Smooth muscle cell (in vitro differentiated cells): ENCODE results near the gene CAPN13. TPM values are rescaled to one million over a fixed set of nuclear protein-coding genes. Genes with fewer than 3 reads are reported as not detected.

Experiments used
- DNase-seq: peaks from one replicate; lab custom pipeline; 2025; ENCODE audit not compliant: unreplicated experiment; lab: John Stamatoyannopoulos, UW
- H2AFZ ChIP-seq: fragments of 200-600 bp; sonication (generic); 2 replicates; pipeline ENCODE4 v1.6.0; 2016; ENCODE audit warnings: antibody characterized with exemption, low read depth, mild to moderate bottlenecking
- H3F3A ChIP-seq: fragments of 200-600 bp; sonication (generic); 2 replicates; pipeline ENCODE4 v1.6.0; 2017; ENCODE audit warnings: antibody characterized with exemption, low read depth
- H3K27ac ChIP-seq: fragments of 200-600 bp; sonication (generic); 2 replicates; pipeline ENCODE4 v1.5.1; 2016; ENCODE audit warnings: low read depth, mild to moderate bottlenecking
- H3K27me3 ChIP-seq: fragments of 200-600 bp; sonication (generic); 2 replicates; pipeline ENCODE4 v1.6.1; 2016; ENCODE audit warnings: low read depth, mild to moderate bottlenecking
- H3K36me3 ChIP-seq: fragments of 200-600 bp; sonication (generic); 2 replicates; pipeline ENCODE4 v1.5.1; 2016; ENCODE audit warnings: low read depth
- H3K4me1 ChIP-seq: fragments of 200-600 bp; sonication (generic); 2 replicates; pipeline ENCODE4 v1.5.1; 2016; ENCODE audit warnings: low read depth
- H3K4me2 ChIP-seq: fragments of 200-600 bp; sonication (generic); 2 replicates; pipeline ENCODE4 v1.6.0; 2016; ENCODE audit warnings: mild to moderate bottlenecking
- H3K4me3 ChIP-seq: fragments of 200-600 bp; sonication (generic); 2 replicates; pipeline ENCODE4 v1.5.1; 2016; ENCODE audit warnings: mild to moderate bottlenecking
- H3K79me2 ChIP-seq: fragments of 200-600 bp; sonication (generic); 2 replicates; pipeline ENCODE4 v1.6.0; 2016; ENCODE audit warnings: low read depth, mild to moderate bottlenecking
- H3K9ac ChIP-seq: fragments of 200-600 bp; sonication (generic); 2 replicates; pipeline ENCODE4 v1.6.0; 2016; ENCODE audit warnings: low read depth
- H3K9me3 ChIP-seq: fragments of 200-600 bp; sonication (generic); replicated peaks from 2 replicates; pipeline ENCODE4 v1.5.1; 2016; ENCODE audit warnings: low read depth
- H4K20me1 ChIP-seq: fragments of 200-600 bp; sonication (generic); 2 replicates; pipeline ENCODE4 v1.6.0; 2016; ENCODE audit warnings: low read depth
- WGBS: methylation state at CpG from one replicate; pipeline ENCODE4 v1.1.7; 2016; ENCODE audit warnings: low lambda C conversion rate; 5-methylcytosine and 5-hydroxymethylcytosine counted together
- polyA plus RNA-seq: library from polyadenylated mRNA; unstranded; fragments of >200 nt; fragmentation: Nextera tagmentation; extraction: Ambion mirVana; gene quantifications from 2 replicates; pipeline ENCODE4 v1.2.1, GENCODE V29; 2016
- total RNA-seq: library from RNA; depleted of rRNA; stranded (reverse); fragments of >200 nt; gene quantifications from 2 replicates; pipeline ENCODE4 v1.2.3, GENCODE V29; 2014
- TF ChIP-seq, protein P1 (sequence below): fragments of 200-600 bp; sonication (generic); IDR thresholded peaks from 2 replicates; pipeline ENCODE4 v1.5.1; 2017; ENCODE audit warnings: borderline replicate concordance, mild to moderate bottlenecking, antibody characterized with exemption; ENCODE audit not compliant: insufficient read depth, poor library complexity, severe bottlenecking

Gene CAPN13
- total and polyA plus RNA-seq, 2 experiments from 2014 or later = 0.04 to 0.40 TPM

DNA sequence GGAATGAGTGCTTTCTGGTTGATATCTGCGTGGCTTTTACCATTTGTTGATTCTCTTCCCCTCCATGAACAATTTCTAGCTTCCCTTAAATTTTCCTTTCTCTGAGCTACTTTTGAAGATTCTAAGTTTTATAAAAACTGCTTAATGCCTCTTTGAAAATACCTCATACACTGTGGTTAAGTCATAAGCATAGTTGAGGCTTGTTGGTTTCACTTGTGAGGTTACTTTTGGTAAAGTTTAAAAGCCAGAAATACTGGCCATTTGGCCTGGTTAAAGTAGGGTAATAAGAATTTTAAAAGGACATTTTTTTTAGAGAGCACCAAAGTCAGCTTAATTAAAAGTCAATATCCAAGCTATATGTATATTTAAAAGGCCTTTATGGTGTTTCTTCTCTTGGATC is 21.3 kb upstream of the CAPN13 start:
- no peaks in the 10 kb centered on the region for H3K79me2 ChIP-seq
- TF ChIP-seq, protein P1, sequence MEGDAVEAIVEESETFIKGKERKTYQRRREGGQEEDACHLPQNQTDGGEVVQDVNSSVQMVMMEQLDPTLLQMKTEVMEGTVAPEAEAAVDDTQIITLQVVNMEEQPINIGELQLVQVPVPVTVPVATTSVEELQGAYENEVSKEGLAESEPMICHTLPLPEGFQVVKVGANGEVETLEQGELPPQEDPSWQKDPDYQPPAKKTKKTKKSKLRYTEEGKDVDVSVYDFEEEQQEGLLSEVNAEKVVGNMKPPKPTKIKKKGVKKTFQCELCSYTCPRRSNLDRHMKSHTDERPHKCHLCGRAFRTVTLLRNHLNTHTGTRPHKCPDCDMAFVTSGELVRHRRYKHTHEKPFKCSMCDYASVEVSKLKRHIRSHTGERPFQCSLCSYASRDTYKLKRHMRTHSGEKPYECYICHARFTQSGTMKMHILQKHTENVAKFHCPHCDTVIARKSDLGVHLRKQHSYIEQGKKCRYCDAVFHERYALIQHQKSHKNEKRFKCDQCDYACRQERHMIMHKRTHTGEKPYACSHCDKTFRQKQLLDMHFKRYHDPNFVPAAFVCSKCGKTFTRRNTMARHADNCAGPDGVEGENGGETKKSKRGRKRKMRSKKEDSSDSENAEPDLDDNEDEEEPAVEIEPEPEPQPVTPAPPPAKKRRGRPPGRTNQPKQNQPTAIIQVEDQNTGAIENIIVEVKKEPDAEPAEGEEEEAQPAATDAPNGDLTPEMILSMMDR = no peak
- no peaks in the 10 kb centered on the region for H3K9me3 ChIP-seq
- no peaks in the 10 kb centered on the region for H3K36me3 ChIP-seq
- no peaks in the 10 kb centered on the region for H3K4me1 ChIP-seq
- no peak for DNase-seq
- H4K20me1 ChIP-seq = no peaks in the 10 kb centered on the region
- H3K4me2 ChIP-seq = no peak overlapping the region
- H3K9ac ChIP-seq = no peak overlapping the region
- H3K27me3 ChIP-seq = no peaks in the 10 kb centered on the region
- H2AFZ ChIP-seq = no peak overlapping the region
- 66% methylated on average over 1 of the region's 1 CpG for WGBS
- no peaks in the 10 kb centered on the region for H3F3A ChIP-seq
- H3K4me3 ChIP-seq = no peak overlapping the region
- no peak overlapping the region for H3K27ac ChIP-seq

DNA sequence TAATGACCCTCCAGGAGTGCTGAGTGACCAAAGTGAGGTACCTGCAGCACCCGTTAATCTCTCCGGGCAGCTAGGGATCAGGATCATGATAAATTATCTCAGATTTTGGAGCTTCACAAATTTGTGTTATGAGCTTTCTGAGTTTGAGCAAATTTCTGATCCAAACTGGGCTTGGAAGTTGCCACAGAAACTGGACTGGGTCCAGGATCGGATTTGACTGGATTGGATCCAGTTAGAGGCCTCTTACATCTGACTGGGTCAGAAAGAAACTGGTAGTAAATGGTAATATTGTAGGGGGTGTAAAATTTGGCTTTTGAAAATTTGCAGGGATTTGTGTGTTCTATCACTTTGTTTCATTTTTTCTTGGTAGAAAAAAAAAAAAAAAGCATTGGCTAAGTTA is 19.7 kb upstream of the CAPN13 start:
- no peak for DNase-seq
- H3K9ac ChIP-seq = no peak overlapping the region
- no peaks in the 10 kb centered on the region for H3K27me3 ChIP-seq
- H3K4me3 ChIP-seq = no peak overlapping the region
- TF ChIP-seq, protein P1 = no peak
- H3K79me2 ChIP-seq = no peaks in the 10 kb centered on the region
- no peak overlapping the region for H2AFZ ChIP-seq
- whole genome bisulfite sequencing = 93% methylated on average over 3 of the region's 3 CpGs
- no peaks in the 10 kb centered on the region for H3K4me1 ChIP-seq
- no peaks in the 10 kb centered on the region for H3K9me3 ChIP-seq
- H3F3A ChIP-seq = no peaks in the 10 kb centered on the region
- no peaks in the 10 kb centered on the region for H3K36me3 ChIP-seq
- H3K4me2 ChIP-seq = no peak overlapping the region
- H3K27ac ChIP-seq = no peak overlapping the region
- no peaks in the 10 kb centered on the region for H4K20me1 ChIP-seq

DNA sequence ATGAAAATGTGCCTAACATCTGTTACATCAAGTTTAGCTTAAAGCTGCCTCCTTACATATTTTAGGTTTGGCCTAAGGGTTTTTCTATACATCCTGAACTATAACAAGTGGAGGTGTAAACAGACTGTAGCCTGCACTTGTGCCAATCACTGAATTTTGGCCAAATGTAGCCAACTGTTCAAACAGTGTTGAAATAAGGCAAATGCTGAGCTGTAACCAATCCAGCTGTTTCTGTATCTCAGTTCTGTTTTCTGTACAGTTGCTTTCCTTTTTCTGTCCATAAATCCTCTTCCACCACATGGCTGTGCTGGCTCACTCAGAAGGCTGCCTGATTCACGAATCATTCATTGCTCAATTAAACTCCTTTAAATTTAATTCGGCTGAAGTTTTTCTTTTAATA is 19.2 kb upstream of the CAPN13 start:
- no peak for DNase-seq
- no peaks in the 10 kb centered on the region for H3K36me3 ChIP-seq
- H3K4me3 ChIP-seq = no peak overlapping the region
- no peaks in the 10 kb centered on the region for H4K20me1 ChIP-seq
- WGBS = 72% methylated on average over 2 of the region's 2 CpGs
- H3K4me1 ChIP-seq = no peaks in the 10 kb centered on the region
- no peak overlapping the region for H3K4me2 ChIP-seq
- H2AFZ ChIP-seq = no peak overlapping the region
- H3K79me2 ChIP-seq = no peaks in the 10 kb centered on the region
- H3K27me3 ChIP-seq = no peaks in the 10 kb centered on the region
- H3F3A ChIP-seq = no peaks in the 10 kb centered on the region
- TF ChIP-seq, protein P1 = no peak
- H3K27ac ChIP-seq = no peak overlapping the region
- no peaks in the 10 kb centered on the region for H3K9me3 ChIP-seq
- no peak overlapping the region for H3K9ac ChIP-seq

DNA sequence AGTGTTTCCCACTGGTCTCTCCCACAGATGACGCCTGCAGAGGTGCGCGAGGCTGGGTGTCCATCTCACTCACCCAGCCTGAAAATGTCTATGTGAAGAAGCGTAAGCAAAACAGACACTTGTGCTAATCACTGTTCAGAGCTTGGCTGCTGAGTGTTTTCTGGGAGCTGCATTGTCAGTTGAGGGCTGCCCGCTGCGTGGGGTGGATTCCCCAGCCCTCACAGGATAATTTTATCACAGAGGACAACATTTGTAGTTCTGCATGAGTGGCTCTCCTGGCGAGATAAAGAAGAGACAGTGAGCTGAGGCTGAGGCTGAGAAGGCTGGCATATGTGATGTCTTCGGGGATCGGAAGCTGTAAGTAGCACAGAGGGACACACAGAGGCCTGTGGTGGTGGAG is 16.2 kb upstream of the CAPN13 start:
- Histone ChIP-seq H3K9ac (no peak overlapping the region), H3K27me3 (no peaks in the 10 kb centered on the region), H3F3A (no peaks in the 10 kb centered on the region), H2AFZ (no peak overlapping the region), H3K4me1 (no peaks in the 10 kb centered on the region), H3K4me2 (no peak overlapping the region), H3K27ac (no peak overlapping the region), H3K79me2 (no peaks in the 10 kb centered on the region), H4K20me1 (no peaks in the 10 kb centered on the region), H3K36me3 (no peaks in the 10 kb centered on the region), H3K9me3 (no peaks in the 10 kb centered on the region), H3K4me3 (no peak overlapping the region)
- 86% methylated on average over 9 of the region's 9 CpGs for WGBS
- no peak for DNase-seq
- TF ChIP-seq, protein P1 = no peak
